ENCODE data around the gene SSH2. TPM values are rescaled to one million over a fixed set of nuclear protein-coding genes. Genes with fewer than 3 reads are reported as not detected.
A peak's percentile ranks its signal among the peaks of the same experiment; 100 is the strongest.

SSH2 gene
- total RNA-seq, 1 experiment from 2014 or later: 45.1 TPM

DNA sequence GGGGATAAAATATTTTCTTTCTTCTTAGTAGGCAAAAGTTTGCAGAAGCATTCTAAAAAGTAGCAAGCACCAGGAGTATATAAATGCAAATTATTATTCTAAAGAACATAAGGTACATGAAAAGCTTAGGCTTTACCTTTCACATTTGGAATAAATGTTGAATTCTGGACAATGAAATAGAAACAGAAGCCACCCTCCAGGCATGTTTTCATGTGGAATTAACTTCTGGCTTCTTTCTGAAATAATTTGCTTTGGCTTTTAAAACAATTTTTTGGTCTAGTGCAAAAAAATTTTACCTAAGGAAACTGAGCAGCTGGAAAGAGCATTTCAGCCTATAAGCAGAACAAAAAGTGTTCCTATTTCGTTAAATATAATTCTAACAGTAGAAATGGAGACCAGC, 197.8 kb downstream of the SSH2 start:
- Histone ChIP-seq H3F3A (ENCODE audit: insufficient read depth, low read depth) (peaks cover 15% of the 10 kb centered on the region; the same call in 1 of the 2 replicates), H3K4me2 (peak overlapping the region; percentile 48), H3K4me1 (replicated peaks; ENCODE audit: insufficient read depth) (peaks cover 25% of the 10 kb centered on the region), H2AFZ (no peak overlapping the region), H4K20me1 (ENCODE audit: insufficient read depth) (no peaks in the 10 kb centered on the region), H3K9me2 (ENCODE audit: insufficient read depth) (no peaks in the 10 kb centered on the region), H3K4me3 (no peak overlapping the region), H3K79me2 (ENCODE audit: low read depth) (no peaks in the 10 kb centered on the region), H3K9me3 (ENCODE audit: insufficient read depth, low read depth) (no peaks in the 10 kb centered on the region), H3K27me3 (ENCODE audit: insufficient read depth, low read depth) (no peaks in the 10 kb centered on the region), H3K27ac (peak overlapping the region; percentile 63), H3K36me3 (ENCODE audit: low read depth) (no peaks in the 10 kb centered on the region)
- intact Hi-C loops (cut with micrococcal nuclease; ENCODE audit: unreplicated experiment): no loop called here
- ChIA-PET POLR2A (ENCODE audit: unreplicated experiment) (interaction anchor here (0.9 kb wide), 1 partner anchor 23 kb away, joined by 4 read pairs; no protein-coding TSS in a partner anchor), CTCF (no interaction called here)
- DNase-seq: no peak
- no TSS peak for BruUV-seq (replicated peaks)
- TF ChIP-seq EZH2 (IDR thresholded peaks at IDR 0.05; ENCODE audit: low read depth): no peak
- TF ChIP-seq, protein P1, sequence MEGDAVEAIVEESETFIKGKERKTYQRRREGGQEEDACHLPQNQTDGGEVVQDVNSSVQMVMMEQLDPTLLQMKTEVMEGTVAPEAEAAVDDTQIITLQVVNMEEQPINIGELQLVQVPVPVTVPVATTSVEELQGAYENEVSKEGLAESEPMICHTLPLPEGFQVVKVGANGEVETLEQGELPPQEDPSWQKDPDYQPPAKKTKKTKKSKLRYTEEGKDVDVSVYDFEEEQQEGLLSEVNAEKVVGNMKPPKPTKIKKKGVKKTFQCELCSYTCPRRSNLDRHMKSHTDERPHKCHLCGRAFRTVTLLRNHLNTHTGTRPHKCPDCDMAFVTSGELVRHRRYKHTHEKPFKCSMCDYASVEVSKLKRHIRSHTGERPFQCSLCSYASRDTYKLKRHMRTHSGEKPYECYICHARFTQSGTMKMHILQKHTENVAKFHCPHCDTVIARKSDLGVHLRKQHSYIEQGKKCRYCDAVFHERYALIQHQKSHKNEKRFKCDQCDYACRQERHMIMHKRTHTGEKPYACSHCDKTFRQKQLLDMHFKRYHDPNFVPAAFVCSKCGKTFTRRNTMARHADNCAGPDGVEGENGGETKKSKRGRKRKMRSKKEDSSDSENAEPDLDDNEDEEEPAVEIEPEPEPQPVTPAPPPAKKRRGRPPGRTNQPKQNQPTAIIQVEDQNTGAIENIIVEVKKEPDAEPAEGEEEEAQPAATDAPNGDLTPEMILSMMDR (conservative IDR thresholded peaks at IDR 0.05): no peak

GRCh38 chr17:29731589-29731929, 198.5 kb downstream of the SSH2 start:
- Histone ChIP-seq H3K4me2 (0 out of 2 replicates have a peak overlapping the region, but pooled peaks have one; percentile 48), H3F3A (ENCODE audit: insufficient read depth, low read depth) (peaks cover 15% of the 10 kb centered on the region; the same call in 1 of the 2 replicates), H3K9me2 (ENCODE audit: insufficient read depth) (no peaks in the 10 kb centered on the region), H3K27me3 (ENCODE audit: insufficient read depth, low read depth) (no peaks in the 10 kb centered on the region), H3K79me2 (ENCODE audit: low read depth) (no peaks in the 10 kb centered on the region), H4K20me1 (ENCODE audit: insufficient read depth) (no peaks in the 10 kb centered on the region), H3K4me1 (replicated peaks; ENCODE audit: insufficient read depth) (peaks cover 32% of the 10 kb centered on the region), H3K27ac (no peak overlapping the region), H3K9me3 (ENCODE audit: insufficient read depth, low read depth) (no peaks in the 10 kb centered on the region), H2AFZ (no peak overlapping the region), H3K36me3 (ENCODE audit: low read depth) (no peaks in the 10 kb centered on the region), H3K4me3 (no peak overlapping the region)
- ChIA-PET POLR2A (ENCODE audit: unreplicated experiment) (no interaction called here), CTCF (no interaction called here)
- TF ChIP-seq, protein P1 (conservative IDR thresholded peaks at IDR 0.05): no peak
- TF ChIP-seq EZH2 (IDR thresholded peaks at IDR 0.05; ENCODE audit: low read depth): no peak
- DNase-seq: no peak
- intact Hi-C loops (cut with micrococcal nuclease; ENCODE audit: unreplicated experiment): no loop called here
- no TSS peak for BruUV-seq (replicated peaks)

GRCh38 chr17:29728490-29728889, 201.5 kb downstream of the SSH2 start:
- TF ChIP-seq EZH2 (IDR thresholded peaks at IDR 0.05; ENCODE audit: low read depth): no peak
- TF ChIP-seq, protein P1 (conservative IDR thresholded peaks at IDR 0.05): no peak
- no peaks in the 10 kb centered on the region for H3K9me2 ChIP-seq (ENCODE audit: insufficient read depth)
- H2AFZ ChIP-seq: no peak overlapping the region
- H3F3A ChIP-seq (ENCODE audit: insufficient read depth, low read depth): peaks cover 7% of the 10 kb centered on the region; the same call in 1 of the 2 replicates
- no TSS peak for BruUV-seq (replicated peaks)
- H4K20me1 ChIP-seq (ENCODE audit: insufficient read depth): no peaks in the 10 kb centered on the region
- H3K27ac ChIP-seq: no peak overlapping the region
- DNase-seq: no peak
- no peaks in the 10 kb centered on the region for H3K27me3 ChIP-seq (ENCODE audit: insufficient read depth, low read depth)
- H3K4me2 ChIP-seq: no peak overlapping the region
- no peak overlapping the region for H3K4me3 ChIP-seq
- POLR2A ChIA-PET (ENCODE audit: unreplicated experiment): interaction anchor here (0.6 kb wide), 1 partner anchor 75 kb away, joined by 3 read pairs; no protein-coding TSS in a partner anchor
- H3K79me2 ChIP-seq (ENCODE audit: low read depth): no peaks in the 10 kb centered on the region
- intact Hi-C loops (cut with micrococcal nuclease; ENCODE audit: unreplicated experiment): no loop called here
- no peaks in the 10 kb centered on the region for H3K9me3 ChIP-seq (ENCODE audit: insufficient read depth, low read depth)
- H3K36me3 ChIP-seq (ENCODE audit: low read depth): no peaks in the 10 kb centered on the region
- CTCF ChIA-PET: no interaction called here
- peaks cover 29% of the 10 kb centered on the region for H3K4me1 ChIP-seq (replicated peaks; ENCODE audit: insufficient read depth)
